ENCODE data around the gene FOXI3. TPM values are rescaled to one million over a fixed set of nuclear protein-coding genes. Genes with fewer than 3 reads are reported as not detected.
"Not testable (repeated sequence)": the region's sequence is repeated elsewhere in the genome, so short reads cannot be mapped to it uniquely, and the experiment has no call there.

The FOXI3 gene
- total RNA-seq, 1 experiment from 2014 or later = not detected

DNA sequence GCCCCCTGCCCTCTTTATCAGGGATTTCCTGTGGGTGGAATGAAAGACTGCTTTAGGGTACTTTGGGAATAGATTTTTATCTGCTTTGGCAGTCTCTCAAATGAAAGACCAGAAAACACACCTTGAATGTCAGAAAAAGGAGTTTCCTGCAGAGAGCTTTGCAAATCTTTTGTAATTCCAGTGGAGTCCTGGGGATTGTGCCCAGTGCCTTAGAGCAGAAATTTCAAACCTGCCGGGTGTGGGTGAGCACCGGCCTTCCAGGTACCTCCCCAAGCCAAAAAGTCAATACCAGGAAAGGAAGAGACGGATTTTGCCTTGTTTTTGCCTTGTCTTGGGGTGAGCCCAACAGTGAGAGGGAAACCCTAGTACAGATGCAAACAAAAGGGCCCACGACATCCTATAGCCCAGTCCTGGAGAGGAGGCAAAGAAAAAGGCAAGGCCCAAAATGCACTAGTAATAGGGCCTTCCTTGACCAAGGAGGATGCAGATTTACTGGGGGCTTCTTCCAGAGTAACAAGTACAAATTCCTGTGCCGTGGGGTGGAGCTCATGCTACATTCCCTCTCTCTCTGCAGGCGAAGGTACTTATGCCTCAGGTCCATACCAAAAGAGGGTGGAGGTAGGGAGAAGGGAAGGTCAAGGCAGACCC lies 36.4 kb downstream of the FOXI3 start:
- no peaks in the 10 kb centered on the region for H3K36me3 Mint-ChIP-seq (ENCODE audit: insufficient read depth, unreplicated experiment)
- H3K4me3 Mint-ChIP-seq (ENCODE audit: unreplicated experiment) = no peak overlapping the region
- Histone ChIP-seq H3K27me3 (replicated peaks; ENCODE audit: control insufficient read depth, insufficient read depth, low read length) (no peaks in the 10 kb centered on the region), H3K4me3 (ENCODE audit: low read depth, low read length) (no peak overlapping the region), H3K36me3 (ENCODE audit: control insufficient read depth, insufficient read depth, low read length) (no peaks in the 10 kb centered on the region), H3K9me3 (no peaks in the 10 kb centered on the region), H3K4me1 (no peaks in the 10 kb centered on the region)
- DNase-seq = no peak
- no TSS peak for BruUV-seq (replicated peaks)
- ChIA-PET POLR2A (no interaction called here), CTCF (no interaction called here)
- peaks cover 3% of the 10 kb centered on the region for H3K27me3 Mint-ChIP-seq (ENCODE audit: insufficient read depth, unreplicated experiment)
- no peaks in the 10 kb centered on the region for H3K9me3 Mint-ChIP-seq (ENCODE audit: unreplicated experiment)
- no peaks in the 10 kb centered on the region for H3K4me1 Mint-ChIP-seq (ENCODE audit: low read depth, unreplicated experiment)
- H3K27ac Mint-ChIP-seq (ENCODE audit: unreplicated experiment) = no peak overlapping the region
- TF ChIP-seq, protein P1, sequence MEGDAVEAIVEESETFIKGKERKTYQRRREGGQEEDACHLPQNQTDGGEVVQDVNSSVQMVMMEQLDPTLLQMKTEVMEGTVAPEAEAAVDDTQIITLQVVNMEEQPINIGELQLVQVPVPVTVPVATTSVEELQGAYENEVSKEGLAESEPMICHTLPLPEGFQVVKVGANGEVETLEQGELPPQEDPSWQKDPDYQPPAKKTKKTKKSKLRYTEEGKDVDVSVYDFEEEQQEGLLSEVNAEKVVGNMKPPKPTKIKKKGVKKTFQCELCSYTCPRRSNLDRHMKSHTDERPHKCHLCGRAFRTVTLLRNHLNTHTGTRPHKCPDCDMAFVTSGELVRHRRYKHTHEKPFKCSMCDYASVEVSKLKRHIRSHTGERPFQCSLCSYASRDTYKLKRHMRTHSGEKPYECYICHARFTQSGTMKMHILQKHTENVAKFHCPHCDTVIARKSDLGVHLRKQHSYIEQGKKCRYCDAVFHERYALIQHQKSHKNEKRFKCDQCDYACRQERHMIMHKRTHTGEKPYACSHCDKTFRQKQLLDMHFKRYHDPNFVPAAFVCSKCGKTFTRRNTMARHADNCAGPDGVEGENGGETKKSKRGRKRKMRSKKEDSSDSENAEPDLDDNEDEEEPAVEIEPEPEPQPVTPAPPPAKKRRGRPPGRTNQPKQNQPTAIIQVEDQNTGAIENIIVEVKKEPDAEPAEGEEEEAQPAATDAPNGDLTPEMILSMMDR (IDR thresholded peaks at IDR 0.05; ENCODE audit: insufficient read depth in 1 of 2, low read depth in 1 of 2, low read length in 1 of 2, severe bottlenecking in 1 of 2, unreplicated experiment in 1 of 2) = no peak
- intact Hi-C loops (cut with micrococcal nuclease; ENCODE audit: unreplicated experiment) = no loop called here

DNA sequence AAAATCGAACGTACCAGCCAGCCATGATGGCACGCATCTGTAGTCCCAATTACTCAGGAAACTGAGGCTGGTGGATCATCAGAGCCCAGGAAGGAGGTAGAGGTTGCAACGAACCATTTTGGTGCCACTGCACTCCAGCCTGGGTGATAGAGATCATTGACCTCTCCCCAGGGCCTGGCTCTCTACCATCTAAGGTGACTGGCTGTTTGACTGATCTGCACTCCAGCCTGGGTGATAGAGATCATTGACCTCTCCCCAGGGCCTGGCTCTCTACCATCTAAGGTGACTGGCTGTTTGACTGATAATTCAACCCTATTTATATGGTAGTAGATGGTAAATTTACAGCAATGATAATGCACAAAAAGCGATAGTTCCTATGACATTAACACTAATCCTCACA lies 43.6 kb downstream of the FOXI3 start:
- DNase-seq; H3K4me3 Mint-ChIP-seq (ENCODE audit: unreplicated experiment); intact Hi-C loops (cut with micrococcal nuclease; ENCODE audit: unreplicated experiment); H3K27me3 ChIP-seq (replicated peaks; ENCODE audit: control insufficient read depth, insufficient read depth, low read length); H3K4me3 ChIP-seq (ENCODE audit: low read depth, low read length); H3K4me1 Mint-ChIP-seq (ENCODE audit: low read depth, unreplicated experiment); H3K4me1 ChIP-seq; H3K9me3 ChIP-seq; H3K36me3 Mint-ChIP-seq (ENCODE audit: insufficient read depth, unreplicated experiment); H3K36me3 ChIP-seq (ENCODE audit: control insufficient read depth, insufficient read depth, low read length); H3K9me3 Mint-ChIP-seq (ENCODE audit: unreplicated experiment); CTCF ChIA-PET; H3K27me3 Mint-ChIP-seq (ENCODE audit: insufficient read depth, unreplicated experiment); POLR2A ChIA-PET; BruUV-seq (replicated peaks); H3K27ac Mint-ChIP-seq (ENCODE audit: unreplicated experiment): not testable (repeated sequence)

DNA sequence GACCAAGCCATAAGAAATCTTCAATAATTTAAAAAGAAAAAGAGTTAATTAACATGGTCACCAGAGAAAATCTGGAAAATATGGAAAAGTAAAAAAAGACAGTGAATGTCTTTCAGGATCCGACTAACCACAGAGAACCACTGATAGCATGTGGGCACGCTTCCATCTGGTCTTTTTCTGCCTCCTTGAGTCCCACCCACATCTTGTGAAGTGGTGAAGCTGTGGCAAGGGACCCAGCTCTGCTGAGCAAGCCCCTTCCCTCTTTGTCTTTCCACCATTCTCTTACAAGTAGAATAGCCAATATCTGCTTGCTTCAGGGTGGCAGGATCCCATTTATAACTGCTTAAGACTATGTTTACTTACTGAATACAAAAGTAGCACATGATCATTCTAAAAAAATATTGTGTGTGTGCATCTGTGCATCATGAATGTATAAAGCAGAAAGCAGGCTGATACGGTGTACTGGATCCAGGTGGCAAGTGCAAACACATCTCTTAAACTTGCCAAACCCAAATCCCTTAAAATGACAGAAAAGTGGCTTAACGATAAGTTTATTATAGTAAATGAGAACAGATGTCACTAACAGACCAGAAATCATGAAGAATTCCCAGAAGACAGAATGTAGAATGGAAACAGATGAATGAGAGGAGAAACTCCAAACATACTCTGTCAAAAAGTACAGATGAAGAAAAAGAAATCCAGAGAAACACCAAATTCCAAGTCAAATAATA lies 52.3 kb downstream of the FOXI3 start:
- Mint-ChIP-seq H3K9me3 (ENCODE audit: unreplicated experiment) (no peaks in the 10 kb centered on the region), H3K27me3 (ENCODE audit: insufficient read depth, unreplicated experiment) (peaks cover 14% of the 10 kb centered on the region), H3K4me3 (ENCODE audit: unreplicated experiment) (no peak overlapping the region), H3K36me3 (ENCODE audit: insufficient read depth, unreplicated experiment) (no peaks in the 10 kb centered on the region), H3K27ac (ENCODE audit: unreplicated experiment) (no peak overlapping the region), H3K4me1 (ENCODE audit: low read depth, unreplicated experiment) (no peaks in the 10 kb centered on the region)
- H3K4me3 ChIP-seq (ENCODE audit: low read depth, low read length) = no peak overlapping the region
- TF ChIP-seq, protein P1 (IDR thresholded peaks at IDR 0.05; ENCODE audit: insufficient read depth in 1 of 2, low read depth in 1 of 2, low read length in 1 of 2, severe bottlenecking in 1 of 2, unreplicated experiment in 1 of 2) = no peak
- no TSS peak for BruUV-seq (replicated peaks)
- no peaks in the 10 kb centered on the region for H3K36me3 ChIP-seq (ENCODE audit: control insufficient read depth, insufficient read depth, low read length)
- DNase-seq = no peak
- POLR2A ChIA-PET = no interaction called here
- CTCF ChIA-PET = no interaction called here
- H3K9me3 ChIP-seq = peaks cover 4% of the 10 kb centered on the region; the same call in 1 of the 2 replicates
- H3K27me3 ChIP-seq (replicated peaks; ENCODE audit: control insufficient read depth, insufficient read depth, low read length) = no peaks in the 10 kb centered on the region
- intact Hi-C loops (cut with micrococcal nuclease; ENCODE audit: unreplicated experiment) = no loop called here
- H3K4me1 ChIP-seq = no peaks in the 10 kb centered on the region

Measured in Caco-2 (cell line).